Left kidney (tissue), 8 donors: ENCODE measurements around the gene NDE1. TPM values are rescaled to one million over a fixed set of nuclear protein-coding genes. Genes with fewer than 3 reads are reported as not detected.
"Not testable (repeated sequence)": the region's sequence is repeated elsewhere in the genome, so short reads cannot be mapped to it uniquely, and the experiment has no call there.

Experiments
- DNase-seq: peaks from one replicate; pipeline ENCODE4 v3.0.0-alpha.2; 2013
- long read RNA-seq, 8 donors: transcript quantifications; one replicate each; lab custom pipeline, GENCODE V29; 2026
- polyA plus RNA-seq: library from polyadenylated mRNA; unstranded; fragments of 120-200 nt; gene quantifications from one replicate; pipeline ENCODE4 v1.2.1, GENCODE V29; 2013; ENCODE audit not compliant: insufficient read length

Gene NDE1, protein sequence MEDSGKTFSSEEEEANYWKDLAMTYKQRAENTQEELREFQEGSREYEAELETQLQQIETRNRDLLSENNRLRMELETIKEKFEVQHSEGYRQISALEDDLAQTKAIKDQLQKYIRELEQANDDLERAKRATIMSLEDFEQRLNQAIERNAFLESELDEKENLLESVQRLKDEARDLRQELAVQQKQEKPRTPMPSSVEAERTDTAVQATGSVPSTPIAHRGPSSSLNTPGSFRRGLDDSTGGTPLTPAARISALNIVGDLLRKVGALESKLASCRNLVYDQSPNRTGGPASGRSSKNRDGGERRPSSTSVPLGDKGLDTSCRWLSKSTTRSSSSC
- 50.5 TPM for polyA plus RNA-seq
- long read RNA-seq, donor 1, partial matches to known transcripts, result 5 of 6 reads
- long read RNA-seq, donor 1, other reads (novel, unspliced or antisense), result 0 of 6 reads
- long read RNA-seq, donor 2, result 0 reads
- long read RNA-seq, donor 3, partial matches to known transcripts, result 0 of 2 reads
- long read RNA-seq, donor 3, other reads (novel, unspliced or antisense), result 0 of 2 reads
- long read RNA-seq, donor 4, result 0 reads
- long read RNA-seq, donor 5, partial matches to known transcripts, result 0 of 1 reads
- long read RNA-seq, donor 5, other reads (novel, unspliced or antisense), result 0 of 1 reads
- long read RNA-seq, donor 6, partial matches to known transcripts, result 0 of 3 reads
- long read RNA-seq, donor 6, other reads (novel, unspliced or antisense), result 0 of 3 reads
- long read RNA-seq, donor 7, partial matches to known transcripts, result 0 of 2 reads
- long read RNA-seq, donor 7, other reads (novel, unspliced or antisense), result 0 of 2 reads
- long read RNA-seq, donor 8, result 0 reads

DNA sequence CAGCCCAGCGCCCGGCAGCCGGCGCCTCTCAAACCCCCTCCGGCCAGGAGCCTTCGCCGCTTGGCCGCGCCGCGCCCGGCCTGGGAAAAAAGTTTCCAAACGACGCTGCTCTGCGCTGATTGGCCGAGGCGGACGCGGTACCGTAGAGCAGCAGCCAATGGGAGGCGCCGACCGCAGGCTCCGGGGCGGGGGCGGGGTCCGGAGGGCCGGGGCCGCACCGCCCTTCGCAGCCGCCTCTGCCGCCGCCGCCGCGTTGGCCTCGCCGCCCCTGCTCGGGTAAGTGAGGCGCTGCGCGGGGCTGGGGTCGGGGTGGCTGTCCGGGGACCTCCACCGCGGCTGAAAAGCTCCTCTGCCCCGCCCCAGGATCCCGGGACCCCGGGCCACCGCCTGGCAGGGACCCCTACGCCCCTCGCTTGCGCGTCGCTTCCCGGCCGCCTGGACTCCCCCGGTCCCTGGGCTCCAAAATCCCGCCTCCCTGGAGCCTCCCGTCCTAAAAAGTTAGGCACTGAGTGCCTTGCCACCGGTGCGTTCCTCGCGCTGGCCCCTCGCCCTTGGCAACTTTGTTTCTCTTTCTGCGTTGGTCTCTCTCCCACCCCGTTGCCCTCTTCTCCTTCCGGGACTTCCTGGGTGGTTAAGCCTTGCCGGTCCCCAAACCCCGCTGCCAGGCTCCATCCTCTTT is at the start of gene NDE1:
Gene NDE1, plus strand, starts transcription at position 227 of the 679 bp plus-strand sequence. CDS start 14,534 bp downstream, outside the sequence.
- peak; percentile 89 for DNase-seq

DNA sequence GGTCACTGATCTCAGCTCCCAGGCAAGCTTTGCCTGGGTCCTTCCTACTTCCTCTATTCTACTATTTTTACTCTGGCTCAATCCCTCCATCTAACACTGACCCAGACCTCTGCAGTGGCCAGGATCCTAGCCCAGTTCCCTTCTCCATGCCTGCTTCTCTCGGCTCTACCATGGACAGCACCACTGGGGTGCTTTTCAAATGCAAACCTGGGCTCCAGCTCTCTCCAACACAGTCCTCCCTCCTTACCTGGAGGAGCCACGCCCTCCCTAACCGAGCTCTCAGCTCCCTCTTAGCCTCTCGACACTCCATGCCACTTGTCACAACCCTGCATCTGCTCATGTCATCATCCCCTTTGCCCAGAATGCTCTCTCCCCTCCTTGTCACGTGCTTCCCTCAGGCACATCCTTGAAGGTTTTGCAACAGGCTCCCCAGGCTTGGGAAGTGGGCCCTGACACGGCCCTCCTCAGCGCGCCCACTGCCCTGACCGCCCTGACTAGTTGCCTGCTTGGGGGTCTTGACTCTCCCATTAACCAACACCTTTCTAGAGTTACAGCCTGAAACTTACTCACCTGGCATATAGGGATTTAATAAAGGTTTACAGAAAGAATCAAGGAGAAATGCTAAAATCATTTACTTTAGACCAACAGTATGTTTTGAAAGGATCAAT is 48.7 kb upstream of the NDE1 start:
- DNase-seq, result no peak

DNA sequence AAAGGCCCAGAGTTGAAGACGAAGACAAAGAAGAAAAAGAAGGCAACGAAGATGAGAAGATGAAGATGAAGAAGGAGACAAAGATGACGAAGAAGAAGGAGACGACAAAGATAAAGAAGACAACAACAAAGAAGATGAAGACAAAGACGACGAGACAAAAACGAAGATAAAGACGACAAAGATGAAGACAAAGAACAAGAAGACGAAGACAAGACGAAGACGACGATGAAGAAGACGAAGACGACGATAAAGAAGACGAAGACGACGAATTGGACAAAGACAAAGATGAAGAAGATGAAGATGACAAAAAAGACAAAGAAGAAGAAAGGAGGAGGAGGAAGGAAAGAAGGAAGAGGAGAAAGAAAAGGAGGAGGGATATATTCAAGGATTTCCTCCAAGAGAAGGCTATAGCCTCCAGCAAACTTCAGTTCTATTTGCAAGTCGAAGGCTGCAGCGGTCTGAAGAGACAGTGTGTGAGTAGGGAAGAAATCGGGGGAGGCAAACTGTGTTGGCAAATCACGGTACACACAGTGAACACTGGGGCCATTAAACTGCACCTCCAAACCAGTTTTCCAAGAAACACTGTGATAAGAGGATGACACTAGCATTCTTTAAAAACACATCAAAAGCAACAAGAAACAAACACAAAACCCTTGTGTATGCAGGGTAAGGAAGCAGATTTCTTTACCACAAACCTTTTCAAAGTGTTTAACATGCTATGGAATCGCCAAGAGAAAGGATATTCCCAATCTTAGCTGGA is 47.6 kb upstream of the NDE1 start:
- DNase-seq, result no peak

DNA sequence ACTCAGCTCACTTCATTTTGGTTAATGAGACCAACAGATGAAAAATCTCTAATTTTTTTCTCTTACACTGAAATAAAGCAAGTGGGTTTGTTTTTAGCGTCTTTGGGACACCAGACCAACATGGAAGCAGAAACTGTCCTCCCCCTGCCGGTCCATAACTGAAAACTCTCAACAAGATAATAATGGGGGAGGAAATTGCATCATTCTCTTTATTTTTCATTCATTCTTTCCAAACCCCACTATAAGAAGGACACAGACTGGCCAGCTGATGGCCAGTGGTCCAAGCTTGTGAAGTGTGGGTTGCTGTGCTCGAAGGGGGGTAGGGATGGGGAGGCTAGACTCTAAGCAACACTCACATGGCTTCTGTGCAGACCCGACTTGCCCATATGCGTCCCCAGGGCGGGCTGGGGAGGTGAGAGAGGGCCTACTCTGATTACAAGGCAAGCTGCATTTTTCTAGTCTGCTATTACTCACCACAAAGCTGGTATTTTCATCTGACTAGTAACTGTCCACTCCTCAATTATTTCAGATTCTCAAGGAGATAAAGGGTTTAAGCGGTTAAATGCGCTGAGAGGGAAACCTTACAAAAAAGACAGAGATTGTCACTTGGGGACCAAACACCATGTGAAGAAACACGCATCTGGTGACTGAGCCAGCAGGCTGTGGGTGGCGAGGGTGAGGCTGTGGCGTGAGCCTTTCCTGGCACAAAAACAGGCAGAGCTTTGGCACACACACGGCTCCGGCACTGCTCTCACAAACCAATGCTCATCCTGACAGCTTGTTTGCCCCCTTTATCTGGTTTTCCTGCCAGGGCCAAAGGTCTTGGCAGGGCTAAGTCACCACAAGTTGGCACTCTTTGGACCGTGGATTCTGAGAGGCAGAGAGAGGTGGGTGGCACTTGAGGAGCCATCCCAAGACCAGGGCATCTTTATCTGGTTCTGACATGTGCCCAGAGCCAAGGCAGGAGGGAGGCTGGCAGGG is 45.3 kb upstream of the NDE1 start:
- no peak for DNase-seq

DNA sequence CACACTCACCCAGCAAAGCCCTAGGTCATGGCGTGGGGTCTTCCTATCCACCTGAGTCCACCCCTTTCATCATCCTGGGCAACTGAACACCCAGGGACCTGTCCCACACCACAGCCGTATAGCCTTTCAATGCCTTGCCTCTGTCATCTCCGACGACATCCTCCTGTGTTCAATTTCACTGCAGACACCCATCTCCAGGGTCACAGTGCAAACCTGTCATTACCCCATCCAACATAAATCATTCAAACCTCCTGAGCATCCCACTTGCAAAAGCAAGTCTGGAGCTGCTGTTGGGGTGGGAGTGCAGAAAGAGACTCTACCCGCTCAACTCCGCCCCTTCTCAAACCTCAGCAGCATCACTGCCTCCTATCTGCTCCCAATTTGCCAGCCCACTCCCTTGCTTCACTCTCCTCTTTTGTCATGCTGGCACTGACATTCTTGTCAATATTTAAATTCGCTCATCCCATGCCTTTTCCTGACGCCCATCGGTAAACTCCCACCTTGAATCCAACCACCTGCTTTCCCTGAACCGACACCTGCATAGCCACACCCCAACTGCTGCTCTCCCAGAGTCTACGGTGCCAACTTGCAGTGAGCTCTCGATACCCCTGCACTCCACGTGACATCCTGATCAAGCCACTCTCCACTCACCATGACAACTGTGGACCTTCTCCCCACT is 44.1 kb upstream of the NDE1 start:
- DNase-seq, result no peak

DNA sequence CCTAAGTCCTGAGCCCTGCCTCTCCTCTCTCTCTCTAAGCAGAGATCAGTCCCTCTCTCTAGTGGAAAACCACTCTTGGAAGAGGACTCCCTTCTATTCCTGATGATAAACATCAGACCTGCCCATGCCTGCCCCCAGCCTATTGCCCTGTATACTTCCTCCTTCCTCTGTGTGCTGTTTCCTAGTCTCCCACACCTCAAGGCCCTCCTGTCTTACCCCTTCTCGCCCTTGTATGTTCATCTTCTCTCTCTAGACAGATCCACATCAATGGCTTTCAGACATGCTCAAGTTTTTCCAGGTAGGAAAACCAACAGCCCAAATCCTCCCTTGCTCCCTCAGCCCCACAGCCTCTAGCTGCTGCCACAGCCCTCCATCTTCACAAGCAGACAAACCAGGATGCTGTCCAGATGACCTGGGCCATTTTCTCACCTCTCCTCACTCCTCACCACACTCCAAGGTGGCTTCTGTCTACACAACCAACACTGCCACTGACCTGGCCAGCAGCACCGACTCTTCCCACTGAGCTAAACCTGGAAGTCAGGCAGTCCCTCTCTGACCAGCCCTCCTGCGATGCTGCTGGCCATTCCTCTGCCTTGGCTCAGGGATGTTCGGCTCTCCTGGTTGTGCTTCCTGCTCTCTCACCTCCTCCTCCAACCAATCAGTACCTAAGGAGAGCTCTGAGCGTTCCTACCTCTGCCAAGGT is 43.4 kb upstream of the NDE1 start:
- DNase-seq, result no peak

DNA sequence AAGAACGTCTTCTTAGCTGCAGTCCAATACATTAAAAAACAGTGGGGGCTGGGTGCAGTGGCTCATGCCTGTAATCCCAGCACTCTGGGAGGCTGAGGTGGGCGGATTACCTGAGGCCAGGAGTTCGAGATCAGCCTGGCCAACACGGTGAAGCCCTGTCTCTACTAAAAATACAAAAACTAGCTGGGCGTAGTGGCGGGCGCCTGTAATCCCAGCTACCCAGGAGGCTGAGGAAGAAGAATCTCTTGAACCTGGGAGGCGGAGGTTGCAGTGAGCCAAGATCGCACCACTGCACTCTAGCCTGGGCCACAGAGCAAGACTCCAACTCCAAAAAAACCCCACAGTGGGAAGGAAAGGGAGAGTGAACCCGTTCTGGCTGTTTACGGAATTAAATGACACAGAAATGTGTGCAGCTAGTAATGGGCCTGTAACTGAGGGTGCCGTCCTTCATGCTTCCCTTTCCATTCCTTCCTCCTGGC is 42.8 kb upstream of the NDE1 start:
- not testable (repeated sequence) for DNase-seq

DNA sequence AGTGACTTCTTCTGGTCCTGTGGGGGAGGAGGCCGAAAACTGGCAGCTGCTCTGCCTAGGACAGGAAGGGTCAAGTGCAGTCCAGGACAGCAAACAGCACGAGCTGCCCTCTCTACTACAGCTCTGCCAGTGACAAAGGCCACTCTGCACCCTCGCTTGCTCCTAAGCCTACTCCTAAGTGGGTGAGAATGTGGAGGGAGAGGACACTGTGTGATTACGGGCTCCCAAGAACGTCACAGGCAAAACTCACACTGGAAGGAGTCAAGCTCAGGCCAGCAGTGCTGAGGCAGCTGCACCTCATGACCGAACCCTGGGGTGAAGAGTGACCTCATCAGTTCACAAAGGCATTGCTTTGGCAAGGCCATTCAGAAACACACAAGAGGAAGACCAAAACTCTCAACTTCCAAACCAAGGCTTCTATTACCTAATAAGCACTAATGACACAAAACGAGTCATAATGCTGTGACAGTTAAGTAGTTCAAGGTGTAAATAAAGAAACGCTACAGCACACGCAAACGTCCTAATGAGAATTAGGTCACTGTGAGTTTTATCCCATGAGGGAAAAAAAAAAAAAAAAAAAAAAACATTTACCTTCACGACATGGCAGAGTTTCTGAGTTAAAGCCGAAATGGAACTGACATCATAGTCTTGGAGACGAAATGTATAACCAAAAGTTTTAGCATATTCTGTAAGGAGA is 42.2 kb upstream of the NDE1 start:
- no peak for DNase-seq

DNA sequence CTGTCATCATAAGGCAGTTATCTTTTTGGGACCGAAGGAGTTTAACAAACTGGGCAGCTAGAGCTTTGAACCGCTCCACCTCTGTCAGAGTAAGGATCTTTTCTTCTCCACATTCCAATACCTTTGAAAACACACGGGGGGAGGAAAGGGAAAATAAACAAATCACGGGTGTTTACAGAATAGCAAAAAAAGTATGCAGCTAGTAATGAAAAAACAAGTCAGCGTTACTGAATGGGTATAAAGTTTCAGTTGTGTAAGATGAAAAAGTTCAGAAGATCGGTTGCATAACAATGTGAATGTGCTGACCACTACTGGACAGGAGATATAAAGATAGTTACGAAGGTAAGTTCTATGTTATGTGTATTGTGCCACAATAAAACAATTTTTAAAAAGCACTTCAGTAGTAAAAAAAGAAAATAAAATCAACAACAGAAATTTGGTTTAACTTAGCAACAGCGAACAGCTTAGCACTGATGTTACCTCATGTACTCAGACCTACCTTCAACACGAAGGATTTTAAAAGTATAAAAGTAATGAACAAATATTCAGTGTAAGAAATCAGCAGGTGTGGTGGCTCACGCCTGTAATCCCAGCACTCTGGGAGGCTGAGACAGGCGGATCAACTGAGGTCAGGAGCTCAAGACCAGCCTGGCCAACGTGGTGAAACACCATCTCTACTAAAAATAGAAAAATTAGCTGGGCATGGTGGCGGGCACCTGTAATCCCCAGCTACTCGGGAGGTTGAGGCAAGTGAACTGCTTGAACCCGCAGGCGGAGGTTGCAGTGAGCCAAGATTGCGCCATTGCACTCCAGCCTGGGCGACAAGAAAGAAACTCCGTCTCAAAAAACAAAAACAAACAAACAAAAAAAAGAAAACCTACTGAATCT is 41.4 kb upstream of the NDE1 start:
- DNase-seq, result no peak

DNA sequence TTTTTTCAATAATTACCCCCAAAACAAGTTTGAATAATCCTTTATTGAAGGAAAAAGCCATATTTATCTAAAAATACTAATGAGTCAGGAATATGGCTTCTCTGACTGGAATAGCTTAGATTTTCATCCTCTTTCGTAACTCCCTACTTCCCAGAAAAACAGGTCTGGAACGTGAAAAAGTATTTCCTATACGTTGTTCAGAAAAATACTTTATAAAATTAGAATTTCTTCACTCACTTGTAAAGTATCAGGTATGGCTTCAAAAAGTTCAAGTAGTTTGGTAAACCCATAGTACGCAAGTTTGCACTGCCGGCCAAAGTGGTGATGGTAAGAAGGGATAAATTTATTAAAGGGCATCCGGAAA is 40.8 kb upstream of the NDE1 start:
- no peak for DNase-seq

DNA sequence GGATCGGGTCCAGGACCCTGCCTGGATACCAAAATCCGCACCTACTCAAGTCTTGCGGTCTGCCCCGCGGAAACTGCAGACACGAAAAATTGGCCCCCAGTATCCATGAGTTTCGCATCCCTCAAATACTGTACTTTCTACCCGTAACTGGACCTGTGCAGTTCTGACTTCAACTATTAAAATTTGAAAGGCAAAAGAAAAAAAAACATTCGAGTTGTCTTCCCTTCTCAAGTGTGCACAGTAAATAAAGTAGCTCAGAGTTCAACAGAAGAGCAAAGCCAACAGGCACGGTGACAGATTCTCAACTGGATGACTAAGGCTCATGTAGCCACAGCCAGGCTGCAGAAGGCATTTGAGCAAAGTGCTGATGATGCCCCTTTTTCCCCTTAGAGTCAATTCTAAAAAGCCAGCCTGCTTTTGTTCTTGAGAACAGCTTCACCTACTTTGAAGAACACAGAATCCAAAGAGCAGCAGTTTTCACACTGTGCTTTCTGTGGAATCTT is 39.6 kb upstream of the NDE1 start:
- no peak for DNase-seq

DNA sequence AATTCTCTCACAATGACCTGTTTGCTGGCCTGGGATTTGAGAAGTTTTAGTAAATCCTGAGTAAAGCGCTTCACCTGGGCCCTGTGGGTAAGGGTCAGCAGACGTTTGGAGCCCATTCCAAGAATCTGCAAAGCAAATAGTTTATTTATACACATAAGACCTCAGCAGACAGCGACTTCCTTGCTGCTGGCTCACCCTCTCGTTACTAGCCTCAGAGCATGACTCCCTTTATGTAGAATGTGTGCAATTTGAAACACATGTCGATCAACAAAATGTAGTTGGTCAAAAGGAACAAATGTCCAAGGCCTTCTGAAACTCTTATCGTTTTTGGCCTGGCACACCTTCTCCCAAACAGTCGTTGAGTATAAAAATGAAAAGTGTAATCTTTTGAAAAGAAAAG is 38.4 kb upstream of the NDE1 start:
- DNase-seq, result no peak

DNA sequence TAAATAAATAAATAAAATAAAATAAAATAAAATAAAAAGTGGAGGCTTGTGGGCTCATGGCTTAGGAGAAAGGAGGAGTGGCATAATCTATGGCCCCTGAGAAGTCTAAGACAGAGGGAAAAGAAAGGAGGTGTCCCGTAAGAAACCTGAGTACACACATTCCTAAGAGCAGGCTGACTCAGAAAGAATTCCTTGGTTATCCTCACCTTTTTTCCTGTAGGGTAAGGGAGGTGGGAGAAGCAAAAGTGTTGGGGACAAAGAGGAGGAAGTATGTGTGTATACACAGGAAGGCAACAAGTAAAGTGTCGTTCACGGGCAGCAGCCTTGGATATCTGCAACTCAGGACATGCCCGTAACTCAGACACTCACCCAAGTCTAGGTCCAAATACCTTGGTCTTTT is 36.4 kb upstream of the NDE1 start:
- no peak for DNase-seq

DNA sequence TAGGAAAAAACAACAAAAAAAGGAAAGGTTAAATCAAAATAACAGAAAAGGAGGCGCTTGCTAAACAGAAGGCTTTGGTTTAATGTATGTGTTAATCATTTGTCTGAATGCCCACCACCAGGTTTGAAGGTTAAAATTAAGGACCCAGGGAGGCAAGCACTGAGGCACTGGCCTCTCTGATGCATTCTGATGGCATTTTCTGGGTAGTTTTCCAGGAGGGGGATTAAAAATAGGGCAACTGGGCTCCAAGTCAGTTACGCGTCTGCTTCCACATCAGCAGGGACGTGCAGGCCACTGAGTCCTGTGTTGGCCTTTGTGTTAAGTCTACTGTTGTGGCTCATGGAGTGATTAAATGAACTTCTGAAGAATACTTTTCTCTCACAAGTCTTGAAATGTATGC is 34.0 kb upstream of the NDE1 start:
- no peak for DNase-seq

DNA sequence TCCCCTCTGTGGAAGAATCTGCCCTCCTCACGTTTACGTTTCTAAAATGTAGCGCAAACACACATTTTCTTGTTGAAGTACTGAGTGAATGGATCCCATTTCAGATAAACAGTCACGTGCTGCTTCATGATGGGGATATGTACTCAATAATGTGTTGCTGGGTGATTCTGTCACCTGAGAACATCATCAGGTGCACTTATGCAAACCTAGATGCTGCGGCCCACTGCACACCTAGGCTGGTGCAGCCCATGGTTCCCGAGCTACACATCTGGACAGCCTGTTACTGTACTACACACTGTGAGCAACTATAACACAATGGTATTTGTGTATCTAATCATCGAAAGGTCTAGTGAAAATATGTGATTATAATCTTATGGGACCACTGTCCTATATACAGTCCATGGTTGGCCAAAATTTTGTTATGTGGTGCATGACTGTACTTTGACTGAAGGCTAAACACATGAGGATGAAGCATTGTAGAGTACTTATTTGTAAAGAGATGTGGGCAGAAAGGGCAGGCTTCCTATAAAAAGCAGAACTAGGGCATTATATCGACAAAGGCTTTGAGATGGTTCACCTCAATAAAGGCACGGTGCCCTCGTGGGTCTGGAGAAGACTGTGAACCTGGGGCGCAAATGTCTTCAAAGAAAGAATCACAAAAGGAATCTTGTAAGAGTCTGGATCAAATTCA is 33.4 kb upstream of the NDE1 start:
- no peak for DNase-seq

DNA sequence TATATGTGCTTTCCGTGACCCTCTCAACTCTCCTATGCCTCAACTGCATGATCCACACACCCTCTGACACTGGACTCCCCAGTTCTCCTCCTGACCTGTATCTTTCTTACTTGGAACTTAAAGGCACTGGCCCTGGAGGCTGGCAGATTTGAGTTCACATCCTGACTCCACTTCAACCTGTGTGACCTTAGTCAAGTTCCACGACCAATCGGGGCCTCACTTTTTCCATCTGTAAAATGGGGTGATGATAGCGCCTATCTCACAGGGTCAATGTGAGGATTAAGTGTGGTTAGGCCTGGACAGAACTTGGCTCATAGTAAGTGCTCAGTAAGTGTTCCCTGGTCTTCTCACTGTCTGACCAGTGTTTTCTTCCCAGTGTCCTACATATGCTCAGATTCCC is 32.1 kb upstream of the NDE1 start:
- no peak for DNase-seq
